ENCODE results near the gene TRAPPC3.

- TF ChIP-seq CTCF (conservative IDR thresholded peaks at IDR 0.05; ENCODE audit: low read length) (no peak), EZH2phosphoT487 (IDR thresholded peaks at IDR 0.05; ENCODE audit: borderline replicate concordance, low read depth, low read length) (no peak)
Observed at GRCh38 chr1:36170643-36171412, 21.5 kb upstream of the TRAPPC3 start.
